Measurements from ENCODE around the gene VAV1.

DNA sequence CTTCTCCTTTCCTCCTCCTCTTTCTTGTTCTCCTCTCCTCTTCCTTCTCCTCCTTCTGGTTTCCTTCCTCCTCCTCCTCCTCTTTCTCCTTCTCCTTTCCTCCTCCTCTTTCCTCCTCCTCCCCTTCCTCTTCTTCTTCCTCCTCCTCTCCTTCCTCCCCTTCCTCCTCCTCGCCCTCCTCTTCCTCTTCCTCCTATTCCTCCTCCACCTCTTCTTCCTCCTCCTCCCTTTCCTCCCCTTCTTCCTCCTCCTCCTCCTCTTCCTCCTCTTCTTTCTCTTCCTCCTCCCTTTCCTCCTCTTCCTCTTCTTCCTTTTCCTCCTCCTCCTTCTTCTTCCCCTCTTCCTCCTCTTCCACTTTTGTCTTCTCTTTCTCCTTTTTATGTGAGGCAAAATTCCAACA, 59.9 kb downstream of the VAV1 start:
- TF ChIP-seq POLR2A (IDR thresholded peaks at IDR 0.05): no peak
- TF ChIP-seq, protein P1, sequence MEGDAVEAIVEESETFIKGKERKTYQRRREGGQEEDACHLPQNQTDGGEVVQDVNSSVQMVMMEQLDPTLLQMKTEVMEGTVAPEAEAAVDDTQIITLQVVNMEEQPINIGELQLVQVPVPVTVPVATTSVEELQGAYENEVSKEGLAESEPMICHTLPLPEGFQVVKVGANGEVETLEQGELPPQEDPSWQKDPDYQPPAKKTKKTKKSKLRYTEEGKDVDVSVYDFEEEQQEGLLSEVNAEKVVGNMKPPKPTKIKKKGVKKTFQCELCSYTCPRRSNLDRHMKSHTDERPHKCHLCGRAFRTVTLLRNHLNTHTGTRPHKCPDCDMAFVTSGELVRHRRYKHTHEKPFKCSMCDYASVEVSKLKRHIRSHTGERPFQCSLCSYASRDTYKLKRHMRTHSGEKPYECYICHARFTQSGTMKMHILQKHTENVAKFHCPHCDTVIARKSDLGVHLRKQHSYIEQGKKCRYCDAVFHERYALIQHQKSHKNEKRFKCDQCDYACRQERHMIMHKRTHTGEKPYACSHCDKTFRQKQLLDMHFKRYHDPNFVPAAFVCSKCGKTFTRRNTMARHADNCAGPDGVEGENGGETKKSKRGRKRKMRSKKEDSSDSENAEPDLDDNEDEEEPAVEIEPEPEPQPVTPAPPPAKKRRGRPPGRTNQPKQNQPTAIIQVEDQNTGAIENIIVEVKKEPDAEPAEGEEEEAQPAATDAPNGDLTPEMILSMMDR (IDR thresholded peaks at IDR 0.05): no peak
